GM19372 (cell line): ENCODE data around the gene SLC35G6.
"Not testable (repeated sequence)": the region's sequence is repeated elsewhere in the genome, so short reads cannot be mapped to it uniquely, and the experiment has no call there.

ENCODE experiments used
- ATAC-seq: cut with Tn5 transposase; IDR thresholded peaks from one replicate; pipeline ENCODE4 v1.9.1; 2021; ENCODE audit warnings: mild to moderate bottlenecking, low read depth, moderate library complexity; ENCODE audit not compliant: unreplicated experiment

The SLC35G6 gene

GRCh38 chr17:7477392-7478275 is 3.6 kb upstream of the SLC35G6 start:
- no peak for ATAC-seq

GRCh38 chr17:7478276-7479212 is 2.7 kb upstream of the SLC35G6 start:
- ATAC-seq: no peak

- no peak for ATAC-seq
These were observed 1.8 kb upstream of the SLC35G6 start, which contains the start of gene ZBTB4 for GRCh38 chr17:7479213-7480088. ZBTB4 (minus strand) TSS chr17:7479631; CDS start chr17:7466801, 12,830 bp downstream.

- no peak for ATAC-seq
These were observed 1.2 kb upstream of the SLC35G6 start for GRCh38 chr17:7480089-7480384.

- not testable (repeated sequence) for ATAC-seq
These were observed 846 bp downstream of the SLC35G6 start for GRCh38 chr17:7481842-7482741.

- ATAC-seq: not testable (repeated sequence)
These were observed 1.5 kb downstream of the SLC35G6 start for GRCh38 chr17:7482742-7483088.

- peak; percentile 23 for ATAC-seq
These were observed 2.2 kb downstream of the SLC35G6 start for GRCh38 chr17:7483255-7484066.

GRCh38 chr17:7484067-7484918 is 3.0 kb downstream of the SLC35G6 start, which contains the start of gene POLR2A:
POLR2A (plus strand) TSS chr17:7484366.
- peak; percentile 56 for ATAC-seq

GRCh38 chr17:7484919-7485377 is 3.7 kb downstream of the SLC35G6 start:
- no peak for ATAC-seq

GRCh38 chr17:7486181-7486580 is 4.9 kb downstream of the SLC35G6 start:
- no peak for ATAC-seq

GRCh38 chr17:7490144-7490543 is 8.9 kb downstream of the SLC35G6 start:
- no peak for ATAC-seq

- ATAC-seq: no peak
These were observed 10.3 kb downstream of the SLC35G6 start for GRCh38 chr17:7491583-7491982.

- ATAC-seq: no peak
These were observed 12.7 kb downstream of the SLC35G6 start for GRCh38 chr17:7493941-7494340.

GRCh38 chr17:7495906-7496434 is 14.7 kb downstream of the SLC35G6 start:
- no peak for ATAC-seq

GRCh38 chr17:7496470-7497183 is 15.4 kb downstream of the SLC35G6 start:
- ATAC-seq: no peak

GRCh38 chr17:7497228-7497627 is 16.0 kb downstream of the SLC35G6 start:
- ATAC-seq: no peak

GRCh38 chr17:7497636-7498035 is 16.4 kb downstream of the SLC35G6 start:
- no peak for ATAC-seq
